Hindlimb muscle (tissue), 1 donor: ENCODE data around the gene PRTG. TPM values are rescaled to one million over a fixed set of nuclear protein-coding genes. Genes with fewer than 3 reads are reported as not detected.

ENCODE experiments used
- polyA plus RNA-seq: library from polyadenylated mRNA; unstranded; fragments of 120-200 nt; gene quantifications from one replicate; pipeline ENCODE4 v1.2.1, GENCODE V29; 2013; ENCODE audit not compliant: insufficient read length

The PRTG gene
- polyA plus RNA-seq, 1 donor, result 2.3 TPM

Other genes with a start within 250 kb of the PRTG start
- 1.4 TPM for gene DNAAF4, start 234.9 kb downstream of the PRTG start, polyA plus RNA-seq
- gene PYGO1, start 154.8 kb downstream of the PRTG start, polyA plus RNA-seq, result 8.0 TPM